Cardiac muscle cell (in vitro differentiated cells and primary cell): ENCODE data around the gene MCRIP2. TPM values are rescaled to one million over a fixed set of nuclear protein-coding genes. Genes with fewer than 3 reads are reported as not detected.

Source experiments
- DNase-seq, 2 donors: peaks; one replicate each; pipeline versions ENCODE4 v3.0.0 to v3.0.0-alpha.2; 2010 to 2017; ENCODE audit warnings: low read depth in 1 of 2, low spot score in 1 of 2
- H3K27ac ChIP-seq: fragments of 200-600 bp; sonication (generic); 2 replicates; pipeline ENCODE4 v1.5.1; 2016
- H3K27me3 ChIP-seq: fragments of 200-600 bp; sonication (generic); 2 replicates; pipeline ENCODE4 v1.6.0; 2016; ENCODE audit warnings: control low read depth
- H3K36me3 ChIP-seq: fragments of 200-600 bp; sonication (generic); 2 replicates; pipeline ENCODE4 v1.5.1; 2016; ENCODE audit warnings: control low read depth
- H3K4me1 ChIP-seq: fragments of 200-600 bp; sonication (generic); 2 replicates; pipeline ENCODE4 v1.8.1; 2017; ENCODE audit warnings: low read depth, mild to moderate bottlenecking, mixed run types
- H3K4me3 ChIP-seq: fragments of 200-600 bp; sonication (generic); 2 replicates; pipeline ENCODE4 v1.5.1; 2016; ENCODE audit warnings: mild to moderate bottlenecking
- H3K9me3 ChIP-seq: fragments of 200-600 bp; sonication (generic); 2 replicates; pipeline ENCODE4 v1.5.1; 2017; ENCODE audit warnings: low read depth, mild to moderate bottlenecking, control low read depth
- CTCF ChIP-seq: IDR thresholded peaks from 2 replicates; pipeline ENCODE4 v1.5.1; 2012; ENCODE audit warnings: low read depth, mild to moderate bottlenecking, low read length
- polyA plus RNA-seq: library from polyadenylated mRNA; unstranded; fragments of >200 nt; fragmentation: Nextera tagmentation; extraction: Ambion mirVana; gene quantifications from 2 replicates; pipeline ENCODE4 v1.2.1, GENCODE V29; 2016
- total RNA-seq: library from RNA; depleted of rRNA; stranded (reverse); fragments of >200 nt; gene quantifications from 2 replicates; pipeline ENCODE4 v1.2.3, GENCODE V29; 2016

MCRIP2 gene
- total RNA-seq = 123 and 144 TPM in 2 replicates
- 131 and 146 TPM in 2 replicates for polyA plus RNA-seq

GRCh38 chr16:641326-642188, at the start of gene MCRIP2:
MCRIP2 (plus strand) TSS chr16:641828; CDS start chr16:641992, 164 bp downstream.
- no peaks in the 10 kb centered on the region for H3K36me3 ChIP-seq
- no peak for TF ChIP-seq CTCF
- DNase-seq = peak; percentile 84 to 96
- peak within 1 kb of the TSS; percentile 83 for H3K27ac ChIP-seq
- peak within 1 kb of the TSS; percentile 80 for H3K4me3 ChIP-seq
- H3K9me3 ChIP-seq = no peaks in the 10 kb centered on the region
- peaks cover 23% of the 10 kb centered on the region for H3K4me1 ChIP-seq
- no peaks in the 10 kb centered on the region for H3K27me3 ChIP-seq

- Histone ChIP-seq H3K4me3 (no peak overlapping the region), H3K27me3 (no peaks in the 10 kb centered on the region), H3K4me1 (peaks cover 13% of the 10 kb centered on the region), H3K27ac (no peak overlapping the region), H3K9me3 (no peaks in the 10 kb centered on the region), H3K36me3 (no peaks in the 10 kb centered on the region)
- TF ChIP-seq CTCF = no peak
- no peak for DNase-seq
These were observed 49.6 kb upstream of the MCRIP2 start for GRCh38 chr16:591892-592517.

GRCh38 chr16:592518-593306, 48.9 kb upstream of the MCRIP2 start:
- Histone ChIP-seq H3K27ac (no peak overlapping the region), H3K36me3 (no peaks in the 10 kb centered on the region), H3K4me1 (peaks cover 12% of the 10 kb centered on the region), H3K9me3 (no peaks in the 10 kb centered on the region), H3K27me3 (no peaks in the 10 kb centered on the region), H3K4me3 (no peak overlapping the region)
- TF ChIP-seq CTCF = no peak
- DNase-seq = peak in 1 of 2 donors; percentile 59

GRCh38 chr16:593406-593805, 48.2 kb upstream of the MCRIP2 start:
- Histone ChIP-seq H3K9me3 (no peaks in the 10 kb centered on the region), H3K27ac (no peak overlapping the region), H3K4me1 (peaks cover 6% of the 10 kb centered on the region), H3K36me3 (no peaks in the 10 kb centered on the region), H3K4me3 (no peak overlapping the region), H3K27me3 (no peaks in the 10 kb centered on the region)
- no peak for TF ChIP-seq CTCF
- DNase-seq = no peak

GRCh38 chr16:593807-594206, 47.8 kb upstream of the MCRIP2 start:
- Histone ChIP-seq H3K4me3 (no peak overlapping the region), H3K27ac (no peak overlapping the region), H3K9me3 (no peaks in the 10 kb centered on the region), H3K36me3 (no peaks in the 10 kb centered on the region), H3K4me1 (peaks cover 6% of the 10 kb centered on the region), H3K27me3 (no peaks in the 10 kb centered on the region)
- DNase-seq = no peak
- no peak for TF ChIP-seq CTCF
